Caki2 (cell line): ENCODE results near the gene PPP1R3E. TPM values are rescaled to one million over a fixed set of nuclear protein-coding genes. Genes with fewer than 3 reads are reported as not detected.

Source experiments
- DNase-seq: peaks from one replicate; pipeline ENCODE4 v3.0.0-alpha.2; 2015; ENCODE audit warnings: low read depth
- in situ Hi-C: cut with HindIII; loops from 2 replicates; pipeline ENCODE4 v1.10.0; 2016; ENCODE audit warnings: low sequenced_read_pairs, low pct_unique_long_range_greater_than_20kb, mixed read lengths
- total RNA-seq: library from RNA; depleted of rRNA; stranded (reverse); fragments of >200 nt; shearing (Covaris generic); gene quantifications from 2 replicates; pipeline ENCODE4 v1.2.3, GENCODE V29; 2014; ENCODE audit warnings: low replicate concordance

PPP1R3E gene
- total RNA-seq, 1 experiment from 2014 or later, result 1.1 TPM

- in situ Hi-C loops, result no loop called here
- no peak for DNase-seq
These were observed 21.8 kb upstream of the PPP1R3E start for GRCh38 chr14:23324455-23324846.

GRCh38 chr14:23323838-23324454 is 21.3 kb upstream of the PPP1R3E start:
- in situ Hi-C loops, result no loop called here

DNA sequence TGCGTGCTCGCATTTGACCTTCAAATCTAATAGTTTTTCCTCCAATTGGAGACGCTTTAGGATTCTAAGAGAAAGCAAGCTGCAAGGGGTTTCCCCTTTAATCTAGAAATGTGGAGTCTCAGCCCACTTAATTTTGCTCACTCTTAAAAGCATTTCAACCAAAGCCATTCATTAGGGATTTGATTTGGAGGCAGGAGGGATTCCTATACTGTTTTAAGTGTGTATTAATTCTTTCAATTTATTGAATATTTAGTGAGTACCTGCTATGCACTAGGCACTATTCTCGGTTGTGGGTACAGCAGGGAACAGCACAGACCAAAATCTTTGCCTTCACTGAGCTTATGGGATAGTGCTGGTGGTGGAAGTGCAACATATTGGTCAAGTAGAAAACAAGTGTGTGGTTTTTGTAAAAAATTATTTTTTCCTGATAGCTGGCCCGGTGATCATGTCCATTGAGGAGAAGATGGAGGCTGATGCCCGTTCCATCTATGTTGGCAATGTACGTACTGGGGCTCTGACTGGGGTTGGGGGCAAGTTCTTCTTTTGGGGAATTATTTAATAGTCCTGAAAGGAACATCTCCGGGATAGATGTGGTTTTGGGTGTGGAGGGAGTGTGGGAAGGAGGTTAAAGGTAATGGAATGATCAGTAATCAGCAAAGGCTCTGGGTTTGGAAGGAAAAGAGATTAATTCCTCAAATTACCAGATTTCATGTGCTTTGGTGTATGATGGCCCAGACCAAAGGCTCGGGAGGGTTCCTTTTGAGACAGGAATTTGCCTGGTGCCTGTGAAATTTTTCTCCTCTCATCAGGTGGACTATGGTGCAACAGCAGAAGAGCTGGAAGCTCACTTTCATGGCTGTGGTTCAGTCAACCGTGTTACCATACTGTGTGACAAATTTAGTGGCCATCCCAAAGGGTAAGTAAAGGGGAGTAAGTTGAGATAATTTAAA is 20.2 kb upstream of the PPP1R3E start:
- DNase-seq, result no peak
- in situ Hi-C loops, result no loop called here

More at GRCh38 chr14:23323838-23324454, 21.3 kb upstream of the PPP1R3E start:
- DNase-seq, result no peak

DNA sequence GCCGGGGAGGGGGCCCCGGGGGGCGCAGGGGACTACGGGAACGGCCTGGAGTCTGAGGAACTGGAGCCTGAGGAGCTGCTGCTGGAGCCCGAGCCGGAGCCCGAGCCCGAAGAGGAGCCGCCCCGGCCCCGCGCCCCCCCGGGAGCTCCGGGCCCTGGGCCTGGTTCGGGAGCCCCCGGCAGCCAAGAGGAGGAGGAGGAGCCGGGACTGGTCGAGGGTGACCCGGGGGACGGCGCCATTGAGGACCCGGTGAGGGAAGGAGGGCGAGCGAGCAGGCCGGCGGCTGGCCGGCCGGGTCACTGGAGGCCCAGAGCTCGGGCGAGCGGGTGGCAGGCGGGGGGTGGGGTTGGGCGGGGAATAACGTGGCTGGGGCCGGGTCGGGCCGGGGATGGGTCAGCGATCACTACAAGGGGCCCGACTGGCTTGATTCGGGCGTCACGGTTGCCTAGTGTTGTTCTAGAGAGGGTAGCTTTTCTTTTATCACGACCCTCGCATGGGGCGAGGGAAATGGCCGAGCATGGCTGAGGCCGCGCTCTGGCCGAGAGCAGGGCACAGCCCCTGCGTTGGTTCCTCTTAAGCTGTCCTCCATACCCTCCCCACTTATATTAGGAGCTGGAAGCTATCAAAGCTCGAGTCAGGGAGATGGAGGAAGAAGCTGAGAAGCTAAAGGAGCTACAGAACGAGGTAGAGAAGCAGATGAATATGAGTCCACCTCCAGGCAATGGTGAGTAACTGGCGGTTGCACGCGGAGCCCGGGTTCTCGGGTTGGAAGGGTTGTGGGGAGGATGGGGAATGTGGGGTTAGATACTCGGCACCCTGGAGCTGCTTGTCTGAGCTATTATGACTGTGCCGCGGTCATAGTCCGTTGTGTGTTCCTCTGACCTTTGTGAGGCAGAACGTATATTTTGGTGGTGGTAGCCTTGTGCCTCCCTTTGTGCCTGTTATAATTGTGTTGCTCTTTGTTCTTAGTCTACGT is 19.2 kb upstream of the PPP1R3E start:
- DNase-seq, result peak; percentile 44
- in situ Hi-C loops, result no loop called here

DNA sequence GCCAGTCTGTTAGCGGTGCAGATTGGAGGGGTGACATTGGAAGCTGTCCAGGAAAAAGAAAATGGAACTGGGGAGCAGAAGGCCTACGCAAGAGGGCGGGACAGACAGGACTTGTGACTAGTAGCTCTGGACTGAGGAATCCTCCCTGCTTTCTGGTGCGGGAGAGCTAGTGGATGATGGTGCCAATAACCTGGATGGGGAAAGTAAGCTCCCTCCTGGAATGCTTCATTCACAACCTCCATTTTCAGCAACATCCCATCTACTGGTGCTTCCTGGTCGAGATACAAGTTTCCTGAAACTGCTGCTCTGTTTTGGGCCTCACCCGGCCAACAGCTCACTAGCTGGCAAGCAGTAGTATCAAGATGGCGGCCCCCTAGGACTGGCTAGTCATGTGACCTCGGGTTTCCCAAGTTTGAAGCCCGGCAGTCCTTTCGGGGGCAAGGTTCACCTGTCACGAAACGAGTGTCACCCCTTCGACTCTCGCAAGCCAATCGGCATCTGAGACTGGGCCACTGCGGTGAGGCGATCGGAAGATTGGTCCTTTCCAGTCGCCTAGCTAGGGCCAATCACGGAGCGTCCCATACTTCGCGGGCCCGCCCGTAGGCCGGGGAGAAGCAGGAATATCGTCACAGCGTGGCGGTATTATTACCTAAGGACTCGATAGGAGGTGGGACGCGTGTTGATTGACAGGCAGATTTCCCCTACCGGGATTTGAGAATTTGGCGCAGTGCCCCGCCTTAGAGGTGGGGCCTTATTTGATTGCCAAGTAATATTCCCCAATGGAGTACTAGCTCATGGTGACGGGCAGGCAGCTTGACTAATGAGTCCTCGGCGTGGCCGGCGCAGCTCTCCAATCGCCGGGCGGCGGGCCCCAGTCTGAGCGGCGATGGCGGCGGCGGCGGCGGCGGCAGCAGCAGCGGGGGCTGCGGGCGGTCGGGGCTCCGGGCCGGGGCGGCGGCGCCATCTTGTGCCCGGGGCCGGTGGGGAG is 18.2 kb upstream of the PPP1R3E start, which contains the start of gene PABPN1:
Gene PABPN1 (plus strand): TSS at position 874 of the 988 bp plus-strand sequence. CDS start 13 bp downstream, at position 887.
- DNase-seq, result peak; percentile 99
- in situ Hi-C loops, result no loop called here

DNA sequence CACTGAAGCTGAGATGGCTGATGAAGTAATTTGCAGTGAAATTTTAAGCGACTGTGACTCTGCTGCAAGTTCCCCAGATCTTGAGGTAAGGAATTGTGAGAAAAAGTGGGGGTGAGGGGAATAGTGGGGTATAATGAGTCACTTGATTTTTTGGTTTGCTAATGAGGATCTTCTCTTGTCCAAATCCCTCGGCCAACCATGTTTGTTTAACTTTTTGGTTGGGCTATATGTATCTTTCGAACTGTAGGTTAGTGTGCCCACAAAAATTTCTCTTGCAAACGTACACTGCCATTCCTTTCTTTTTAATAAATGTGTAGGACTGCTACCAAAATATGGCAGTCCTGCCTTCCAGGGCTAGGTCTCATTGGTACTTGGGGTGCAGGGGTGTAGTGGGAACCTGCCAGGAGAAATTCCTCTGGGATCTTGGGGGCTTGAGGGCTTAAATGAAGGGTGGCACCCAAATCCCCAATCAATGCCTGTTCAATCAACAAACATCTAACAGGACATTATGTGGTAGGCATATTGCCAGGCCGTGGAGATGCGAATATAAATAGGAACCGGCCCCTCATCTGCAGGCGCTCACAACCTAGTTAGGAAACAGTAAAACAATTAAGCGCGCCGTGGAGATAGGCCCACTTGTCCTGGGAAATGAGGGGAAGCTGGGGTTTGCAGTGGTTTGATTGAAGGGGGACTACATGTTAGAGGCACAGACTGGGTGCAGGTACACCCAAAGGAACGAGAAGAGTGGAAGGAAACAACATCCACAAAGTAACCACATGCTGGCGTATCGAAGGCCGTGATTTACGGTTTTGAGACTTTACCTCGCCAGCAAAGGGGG is 17.3 kb upstream of the PPP1R3E start:
- no peak for DNase-seq
- in situ Hi-C loops, result no loop called here

- no peak for DNase-seq
- in situ Hi-C loops, result no loop called here
These were observed 13.6 kb upstream of the PPP1R3E start for GRCh38 chr14:23316300-23316699.

- no peak for DNase-seq
- in situ Hi-C loops, result no loop called here
These were observed 7.9 kb upstream of the PPP1R3E start for GRCh38 chr14:23310546-23310945.

DNA sequence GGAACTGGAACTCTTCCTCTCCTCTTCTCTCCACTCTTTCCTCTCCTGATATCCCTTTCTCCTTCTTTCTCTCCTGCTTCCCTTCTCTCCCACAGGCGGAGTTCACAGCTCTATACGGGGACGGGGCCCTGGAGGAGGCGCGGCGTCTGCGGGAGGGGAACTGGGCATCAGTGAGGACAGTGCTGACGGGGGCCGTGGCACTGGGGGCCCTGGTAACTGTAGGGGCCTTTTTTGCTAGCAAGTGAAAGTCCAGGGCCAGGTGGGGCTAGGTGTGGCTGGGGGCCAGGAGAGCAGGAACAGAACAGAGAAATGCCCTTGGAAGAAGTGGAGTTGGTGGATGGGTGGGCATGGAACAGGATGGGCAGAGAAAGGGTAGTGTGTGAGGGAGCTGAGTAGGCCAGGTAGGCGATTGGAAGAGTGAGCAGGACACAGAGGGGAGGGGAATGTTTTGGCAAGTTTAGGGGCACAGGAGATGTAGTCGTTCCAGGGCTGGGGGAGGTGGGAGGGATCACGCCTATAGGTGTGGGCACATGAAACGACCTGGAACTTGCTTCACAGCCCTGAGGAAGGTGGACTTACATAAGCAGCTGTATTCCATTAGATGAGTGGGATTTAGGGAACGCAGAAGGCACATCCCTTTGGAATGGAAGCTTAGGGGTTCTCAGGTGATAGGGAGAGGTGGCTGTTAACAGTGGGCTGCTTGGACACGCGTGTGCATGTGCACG is 6.2 kb upstream of the PPP1R3E start:
- DNase-seq, result no peak
- in situ Hi-C loops, result no loop called here

- in situ Hi-C loops, result no loop called here
These were observed 5.3 kb upstream of the PPP1R3E start for GRCh38 chr14:23307687-23308644.

DNA sequence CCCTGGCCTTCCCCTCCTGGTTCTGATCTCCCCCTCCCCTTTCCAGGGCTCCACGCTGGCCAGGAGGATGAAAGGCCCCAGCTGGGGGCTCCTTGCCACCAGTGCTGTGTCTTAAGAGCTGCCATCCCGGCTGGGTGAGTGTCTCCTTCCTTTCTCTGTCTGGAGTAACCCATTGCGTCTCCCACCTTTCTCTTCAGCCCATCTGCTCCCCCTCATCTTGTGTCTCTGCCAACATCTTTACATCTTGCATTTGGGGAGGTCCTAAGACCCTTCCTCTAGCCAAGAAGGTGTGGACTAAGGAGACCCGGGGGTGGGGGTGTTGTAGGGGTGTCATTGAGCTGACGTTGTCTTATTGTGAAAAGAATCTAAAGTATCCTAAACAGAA is 4.5 kb upstream of the PPP1R3E start:
- DNase-seq, result no peak
- in situ Hi-C loops, result no loop called here

More at GRCh38 chr14:23307687-23308644, 5.3 kb upstream of the PPP1R3E start:
- no peak for DNase-seq

DNA sequence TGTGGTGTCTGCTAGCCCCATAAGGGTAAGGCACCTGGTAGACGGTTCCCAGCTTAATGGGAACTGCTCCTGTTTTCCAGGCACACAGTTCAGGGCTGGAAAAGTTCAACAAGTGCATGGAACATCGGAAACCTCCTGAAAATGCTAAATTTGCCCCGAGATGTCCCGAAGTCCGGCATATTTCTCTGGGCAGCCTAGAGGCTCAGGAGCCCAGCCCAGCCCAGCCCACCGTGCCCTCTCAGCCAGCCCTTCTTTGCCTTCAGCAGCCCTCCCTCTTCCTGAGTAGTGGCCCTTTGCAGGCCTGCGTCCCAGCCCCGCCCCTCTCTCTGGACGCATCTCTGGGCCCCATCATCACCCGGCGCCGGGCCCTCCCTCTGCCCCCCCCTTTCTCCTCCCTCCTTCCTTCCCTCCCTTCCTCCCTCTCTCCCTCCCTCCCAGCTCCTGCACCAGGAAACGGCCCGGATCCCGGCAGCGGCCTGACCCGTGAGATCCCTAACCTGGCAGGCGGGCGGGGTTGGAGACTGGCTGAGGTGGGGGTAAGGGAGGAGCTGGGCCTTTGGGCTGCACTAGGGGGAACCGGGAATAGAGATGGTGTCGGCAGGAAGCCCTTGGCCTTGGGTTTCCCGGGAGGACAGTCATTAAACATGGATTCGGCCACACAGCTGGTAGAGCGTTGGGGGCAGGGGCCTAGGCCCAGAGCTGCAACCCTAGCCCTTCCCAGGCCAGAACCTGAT is 3.9 kb upstream of the PPP1R3E start, which contains the start of gene BCL2L2:
Gene BCL2L2 (plus strand): TSS at position 422 of the 734 bp plus-strand sequence. CDS start 935 bp downstream, outside the sequence.
- peak; percentile 87 for DNase-seq
- in situ Hi-C loops, result no loop called here

- no peak for DNase-seq
- in situ Hi-C loops, result no loop called here
These were observed 730 bp downstream of the PPP1R3E start for GRCh38 chr14:23301969-23302289.

DNA sequence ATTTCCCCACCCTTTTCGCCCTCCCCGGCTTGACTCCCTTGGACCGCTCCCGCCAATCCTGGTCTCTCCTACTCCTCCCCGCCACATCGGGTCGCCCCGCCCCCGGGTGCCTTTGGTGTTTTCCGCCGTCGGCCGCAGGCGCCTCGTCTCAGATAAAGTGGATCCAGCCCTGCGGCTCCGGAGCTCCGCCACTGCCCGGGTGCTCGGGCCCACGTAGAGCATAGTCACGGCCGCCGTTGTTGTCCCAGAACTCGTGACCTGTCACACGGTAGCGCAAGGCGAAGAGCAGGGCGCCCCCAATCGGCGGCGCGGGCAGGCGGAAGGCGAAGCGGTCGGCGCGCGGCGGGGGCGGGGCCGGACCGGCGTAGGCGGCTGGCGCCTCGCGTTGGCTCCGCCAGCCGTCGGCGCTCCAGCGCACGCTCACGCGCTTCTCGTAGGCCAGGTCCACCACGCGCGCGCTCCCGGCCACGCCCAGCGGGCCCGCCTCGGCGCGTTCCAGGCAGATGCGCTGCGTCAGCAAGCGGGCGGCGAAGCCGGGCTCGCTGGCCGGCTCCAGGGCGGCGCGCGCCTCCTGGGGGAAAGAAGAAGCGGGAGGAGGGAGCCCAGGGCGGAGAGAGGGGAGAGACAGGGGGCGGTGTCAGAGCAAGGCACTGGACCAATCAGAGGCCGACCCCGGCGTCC is 1.2 kb downstream of the PPP1R3E start:
- peak; percentile 99 for DNase-seq
- in situ Hi-C loops, result no loop called here
